HG03108 (cell line): Measurements from ENCODE around the gene PRR36.
"Not testable (repeated sequence)": the region's sequence is repeated elsewhere in the genome, so short reads cannot be mapped to it uniquely, and the experiment has no call there.

ENCODE experiments used
- ATAC-seq: cut with Tn5 transposase; IDR thresholded peaks from one replicate; pipeline ENCODE4 v1.9.1; 2021; ENCODE audit warnings: moderate library complexity; ENCODE audit not compliant: unreplicated experiment

PRR36 gene

DNA sequence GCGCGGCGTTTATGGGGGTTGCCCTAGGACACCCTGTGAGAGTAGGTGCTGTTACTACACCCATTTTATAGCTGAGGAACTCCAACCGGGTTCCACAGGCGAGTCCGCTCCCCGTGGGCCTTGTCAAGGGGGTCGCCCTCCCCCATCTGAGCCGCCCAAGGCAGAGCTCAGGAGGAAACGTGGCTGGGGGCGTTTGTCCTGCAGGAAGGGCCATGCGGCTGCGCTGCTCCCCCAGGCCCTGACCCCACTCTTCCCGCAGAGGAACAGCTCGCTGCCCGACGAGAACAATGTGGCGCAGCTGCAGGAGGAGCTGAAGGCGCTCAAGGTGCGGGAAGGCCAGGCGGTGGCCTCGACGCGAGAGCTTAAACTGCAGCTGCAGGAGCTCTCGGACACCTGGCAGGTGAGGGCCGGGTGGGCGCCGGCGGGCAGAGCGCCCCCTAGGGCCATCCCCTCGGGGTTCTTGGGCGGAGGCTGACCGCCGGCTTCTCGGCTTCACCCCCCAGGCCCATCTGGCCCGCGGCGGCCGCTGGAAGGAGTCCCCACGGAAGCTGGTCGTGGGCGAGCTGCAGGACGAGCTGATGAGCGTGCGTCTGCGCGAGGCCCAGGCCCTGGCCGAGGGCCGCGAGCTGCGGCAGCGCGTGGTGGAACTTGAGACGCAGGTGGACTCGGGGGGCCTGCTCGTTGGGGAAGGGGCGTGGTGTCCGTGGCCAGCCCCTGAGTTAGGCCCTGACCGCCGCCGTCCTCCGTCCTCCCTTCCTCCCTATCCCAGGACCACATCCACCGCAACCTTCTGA lies 12.4 kb downstream of the PRR36 start:
- ATAC-seq: no peak

DNA sequence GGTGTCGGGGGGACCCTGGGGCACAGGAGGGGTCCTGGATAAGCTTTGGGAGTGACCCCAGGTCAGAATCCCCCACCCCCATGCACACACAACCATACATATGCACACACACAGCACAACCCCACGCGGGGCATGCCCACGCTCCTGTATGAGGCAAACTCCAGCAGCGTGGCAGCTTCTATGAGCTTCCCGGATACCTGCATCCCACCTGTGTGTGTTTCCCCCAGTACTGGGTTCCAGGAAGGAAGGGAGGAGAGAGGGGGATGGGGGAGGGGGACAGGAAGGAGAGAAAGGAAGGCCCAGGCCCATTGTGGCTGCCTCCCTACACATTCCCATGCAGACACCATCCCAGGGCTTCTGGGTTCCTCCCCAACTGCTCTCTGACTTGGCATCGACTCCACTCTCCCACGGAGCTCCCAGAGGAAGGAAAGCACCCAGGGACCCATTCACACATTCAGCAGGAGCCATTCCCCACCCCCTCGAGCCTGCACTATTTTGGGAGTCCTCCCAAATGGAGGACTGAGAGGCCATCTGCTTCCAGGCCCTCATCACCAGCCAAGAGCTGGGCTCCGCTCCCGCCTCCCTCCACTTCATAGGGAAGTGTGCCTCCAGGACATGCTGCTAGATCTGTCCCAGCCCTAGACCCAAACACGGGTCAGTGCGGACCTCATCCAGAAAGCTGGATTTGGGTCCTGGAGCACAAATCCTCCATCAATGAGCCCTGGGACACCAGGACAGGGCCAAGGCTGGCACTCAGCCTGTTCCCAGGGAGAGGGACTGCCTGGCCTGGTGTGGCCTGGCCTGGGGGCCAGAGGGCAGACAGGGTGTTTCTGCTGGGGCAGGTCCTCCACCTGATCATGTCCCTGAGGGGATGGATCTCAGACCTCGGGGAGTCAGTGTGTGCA lies 13.2 kb downstream of the PRR36 start:
- no peak for ATAC-seq

DNA sequence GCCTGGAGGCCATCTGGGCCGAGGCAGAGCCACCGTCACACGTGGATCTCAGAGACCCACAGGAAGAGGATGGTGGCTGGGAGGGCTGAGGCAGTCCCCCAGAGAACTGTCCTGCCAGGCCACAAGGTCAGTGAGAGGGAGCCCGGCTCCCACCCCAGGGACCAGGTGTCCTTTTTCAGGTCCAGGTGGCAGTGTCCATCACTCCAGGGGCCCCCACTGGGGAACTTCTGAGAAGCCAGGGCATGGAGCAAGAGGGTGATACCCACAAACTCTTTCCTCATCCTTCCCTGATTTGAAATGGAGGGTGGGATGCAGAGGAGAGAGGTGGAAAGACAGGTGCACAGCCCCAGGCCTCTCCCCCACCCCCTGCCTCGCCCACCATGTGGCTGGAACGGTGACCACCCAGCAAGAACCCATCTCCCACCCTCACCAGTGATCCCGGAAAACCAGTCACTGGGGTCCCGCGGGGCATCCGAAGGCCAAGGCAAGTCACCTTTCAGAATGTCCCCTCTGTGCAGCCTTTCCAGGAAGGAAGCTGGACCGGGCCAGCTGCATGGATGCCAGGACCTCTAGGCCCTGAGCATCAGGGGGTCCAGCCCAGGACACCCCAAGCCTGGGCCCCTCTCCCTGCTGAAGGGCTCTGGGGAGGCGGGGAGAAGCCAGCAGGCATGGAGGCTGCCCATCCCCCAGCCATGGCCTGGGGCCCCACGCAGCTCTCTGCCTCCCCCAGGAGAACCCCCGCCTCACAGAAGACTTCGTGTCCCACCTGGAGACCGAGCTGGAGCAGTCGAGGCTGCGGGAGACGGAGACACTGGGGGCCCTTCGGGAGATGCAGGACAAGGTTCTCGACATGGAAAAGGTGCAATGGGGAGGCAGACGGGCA lies 14.1 kb downstream of the PRR36 start:
- ATAC-seq: no peak

DNA sequence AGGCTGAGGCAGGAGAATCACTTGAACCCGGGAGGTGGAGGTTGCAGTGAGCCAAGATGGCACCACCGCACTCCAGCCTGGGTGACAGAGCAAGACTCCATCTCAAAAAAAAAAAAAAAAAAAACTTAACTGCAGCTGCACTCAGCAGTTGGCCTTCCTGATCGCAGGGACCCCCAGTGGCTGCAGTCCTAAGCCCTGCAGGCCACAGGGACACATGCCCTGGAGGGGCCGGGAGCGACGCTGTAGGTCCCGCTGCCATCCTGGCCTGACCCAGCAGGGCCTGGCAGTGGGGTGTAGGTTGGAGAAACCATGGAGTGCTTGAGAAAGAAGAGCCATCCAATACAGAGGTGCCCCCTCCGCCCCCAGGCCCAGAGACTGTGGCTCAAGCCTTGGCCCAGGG lies 15.1 kb downstream of the PRR36 start:
- not testable (repeated sequence) for ATAC-seq

DNA sequence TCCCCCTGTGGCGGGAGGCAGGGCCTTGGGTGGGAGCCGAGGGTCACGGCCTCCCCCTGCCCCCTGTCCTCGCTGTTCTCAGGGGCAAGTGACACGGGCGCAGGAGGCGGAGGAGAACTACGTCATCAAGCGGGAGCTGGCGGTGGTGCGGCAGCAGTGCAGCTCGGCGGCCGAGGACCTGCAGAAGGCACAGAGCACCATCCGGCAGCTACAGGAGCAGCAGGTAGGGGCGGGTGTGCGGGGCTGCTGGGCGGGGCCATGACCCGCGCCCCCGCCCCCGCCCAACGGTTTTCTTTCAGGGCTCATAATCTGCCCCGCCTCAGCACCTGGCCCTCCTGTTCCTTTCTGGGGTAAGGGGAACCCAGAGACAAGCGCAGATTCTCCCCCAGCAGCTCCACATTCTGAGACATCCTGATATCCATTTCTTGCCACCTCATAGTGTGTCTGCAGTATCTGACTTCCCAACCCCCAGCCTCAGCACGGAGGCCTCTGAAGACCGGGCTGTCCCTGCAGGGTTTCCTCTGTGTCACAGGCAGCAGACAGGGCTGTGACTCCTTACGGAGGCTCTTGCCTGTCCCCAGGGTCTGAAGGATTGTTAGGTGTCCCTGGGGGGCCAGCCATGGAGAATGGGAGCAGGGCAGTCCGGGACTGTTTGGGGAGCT lies 15.9 kb downstream of the PRR36 start:
- ATAC-seq: no peak

DNA sequence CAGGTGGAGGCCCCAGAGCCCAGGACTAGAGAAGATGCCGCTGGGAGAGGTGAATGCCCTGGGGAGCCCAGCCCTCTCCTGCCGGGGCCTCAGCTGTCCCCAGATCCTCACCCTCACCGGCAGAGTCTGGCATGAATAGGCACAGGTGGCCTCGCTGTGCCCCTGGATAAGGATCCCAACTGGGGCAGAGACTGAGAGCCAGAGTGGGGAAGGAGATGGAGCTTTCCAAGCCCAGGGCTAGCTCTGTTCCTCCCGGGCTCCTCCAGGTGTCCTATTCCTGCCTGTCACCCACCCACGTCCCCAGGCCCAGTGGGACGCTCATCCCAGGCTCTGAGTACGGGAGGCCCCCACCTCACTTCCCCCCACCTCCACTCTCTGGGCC lies 16.5 kb downstream of the PRR36 start:
- ATAC-seq: no peak

DNA sequence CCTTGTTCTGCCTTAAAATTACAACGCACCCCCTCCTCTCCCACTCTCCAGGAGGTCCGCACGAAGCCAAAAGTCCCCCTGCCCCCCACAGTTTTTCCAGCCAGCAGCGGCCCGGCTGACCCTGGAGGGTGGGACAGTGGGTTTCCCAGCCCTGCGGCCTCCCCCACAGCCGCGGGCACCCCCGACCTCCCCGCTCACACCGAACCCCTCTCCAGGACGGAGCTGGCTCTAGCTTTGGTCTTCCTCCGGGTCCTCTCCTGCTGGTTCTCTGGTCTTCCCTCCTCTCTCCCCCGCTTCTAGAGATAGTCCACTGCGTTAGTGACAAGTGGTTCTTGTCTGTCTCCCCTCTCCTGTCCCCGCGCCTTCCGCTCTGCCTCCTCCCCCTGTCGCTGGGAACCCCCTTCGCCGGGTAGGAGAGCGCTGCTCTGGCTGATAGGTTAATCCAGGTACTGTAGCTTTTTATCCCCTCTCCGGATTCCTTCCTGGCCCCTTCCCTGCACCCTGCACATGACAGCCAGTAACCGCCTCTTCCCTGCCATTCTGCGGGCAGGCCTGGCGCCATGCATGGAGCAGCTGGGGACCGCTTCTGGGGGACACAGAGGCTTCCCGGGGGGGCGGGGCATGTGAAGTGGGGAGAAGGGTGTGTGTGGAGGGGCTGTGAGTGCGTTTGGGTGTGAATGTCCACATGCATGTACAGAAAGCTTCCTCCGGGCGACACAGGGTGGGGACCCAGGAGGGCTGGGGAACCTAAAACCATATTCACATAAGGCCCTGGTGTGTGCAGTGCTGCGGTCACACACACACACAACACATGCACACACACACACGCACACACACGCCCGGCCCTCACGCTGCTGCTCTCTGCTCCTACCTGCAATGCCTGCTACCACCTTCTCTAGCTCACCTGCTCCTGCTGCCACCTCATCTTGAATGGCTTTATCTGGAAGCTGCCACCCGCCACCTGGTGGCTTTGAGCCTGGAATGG lies 17.2 kb downstream of the PRR36 start:
- no peak for ATAC-seq

DNA sequence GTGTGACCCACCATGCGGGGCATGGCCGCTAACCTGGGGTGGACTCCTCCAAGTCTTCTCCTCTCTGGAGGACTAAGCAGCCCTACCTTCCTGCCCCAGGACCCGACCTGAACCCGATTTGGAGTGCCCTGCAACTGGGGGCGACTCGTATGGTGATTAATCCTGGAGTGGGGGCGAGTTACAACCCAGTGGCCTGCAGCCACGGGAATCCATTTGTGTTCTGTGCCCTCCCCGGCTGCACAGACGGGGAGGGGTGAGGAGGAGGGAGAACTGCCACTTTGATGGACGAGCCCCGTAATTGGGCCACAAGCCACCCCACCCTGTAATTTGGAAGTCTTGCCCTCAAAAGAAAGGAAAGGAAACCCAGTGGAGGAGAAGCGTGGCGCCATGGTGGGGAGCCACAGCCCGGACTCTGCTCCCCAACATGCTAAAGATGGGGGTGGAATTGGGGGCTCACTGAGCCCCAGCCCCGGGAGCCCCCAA lies 18.0 kb downstream of the PRR36 start:
- ATAC-seq: no peak

DNA sequence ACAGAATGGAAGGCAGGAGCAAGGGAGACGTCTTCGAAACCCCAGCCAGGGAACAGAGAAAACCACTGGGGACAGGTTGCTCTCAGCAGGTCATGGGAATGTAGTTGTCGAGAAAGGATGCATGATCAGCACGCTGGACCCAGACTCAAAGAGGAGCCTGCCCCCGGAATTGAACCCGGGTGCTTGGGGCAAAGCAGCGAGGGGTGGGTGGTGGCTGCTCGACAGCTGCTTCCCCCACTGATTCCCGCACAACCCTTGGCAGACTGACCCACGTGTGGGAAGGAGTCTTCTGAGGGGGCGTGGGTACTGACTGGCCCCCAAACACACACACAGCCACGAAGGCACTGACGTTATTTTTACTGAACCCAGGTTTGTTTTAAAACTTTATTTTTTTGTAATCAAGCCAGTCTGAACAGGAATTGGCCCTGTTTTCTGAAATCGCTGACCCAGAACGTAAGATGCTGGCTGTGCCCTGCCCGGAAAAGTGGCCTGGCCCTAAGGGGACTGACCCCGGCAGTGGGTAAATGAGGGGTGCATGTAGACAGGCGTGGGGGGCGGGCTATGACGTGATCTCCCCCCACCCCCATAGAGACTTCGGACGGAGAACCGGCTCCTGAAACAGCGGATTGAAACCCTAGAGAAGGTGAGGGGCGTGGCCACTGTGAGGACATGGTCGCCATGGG lies 18.6 kb downstream of the PRR36 start:
- no peak for ATAC-seq

DNA sequence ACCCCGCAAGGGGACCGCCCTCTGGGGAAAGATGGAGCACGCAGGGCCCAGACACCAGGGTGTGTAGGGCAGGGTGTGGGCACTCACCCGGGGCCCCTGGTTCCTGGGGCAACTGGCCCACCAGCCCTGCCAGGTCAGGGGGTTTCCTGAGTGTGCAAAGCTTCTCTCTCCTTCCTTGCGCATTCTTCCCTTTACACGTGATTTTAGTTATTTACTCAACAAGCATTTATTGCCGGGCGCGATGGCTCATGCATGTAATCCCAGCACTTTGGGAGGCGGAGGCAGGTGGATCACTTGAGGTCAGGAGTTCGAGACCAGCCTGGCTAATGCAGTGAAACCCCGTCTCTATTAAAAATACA lies 20.4 kb downstream of the PRR36 start:
- no peak for ATAC-seq

DNA sequence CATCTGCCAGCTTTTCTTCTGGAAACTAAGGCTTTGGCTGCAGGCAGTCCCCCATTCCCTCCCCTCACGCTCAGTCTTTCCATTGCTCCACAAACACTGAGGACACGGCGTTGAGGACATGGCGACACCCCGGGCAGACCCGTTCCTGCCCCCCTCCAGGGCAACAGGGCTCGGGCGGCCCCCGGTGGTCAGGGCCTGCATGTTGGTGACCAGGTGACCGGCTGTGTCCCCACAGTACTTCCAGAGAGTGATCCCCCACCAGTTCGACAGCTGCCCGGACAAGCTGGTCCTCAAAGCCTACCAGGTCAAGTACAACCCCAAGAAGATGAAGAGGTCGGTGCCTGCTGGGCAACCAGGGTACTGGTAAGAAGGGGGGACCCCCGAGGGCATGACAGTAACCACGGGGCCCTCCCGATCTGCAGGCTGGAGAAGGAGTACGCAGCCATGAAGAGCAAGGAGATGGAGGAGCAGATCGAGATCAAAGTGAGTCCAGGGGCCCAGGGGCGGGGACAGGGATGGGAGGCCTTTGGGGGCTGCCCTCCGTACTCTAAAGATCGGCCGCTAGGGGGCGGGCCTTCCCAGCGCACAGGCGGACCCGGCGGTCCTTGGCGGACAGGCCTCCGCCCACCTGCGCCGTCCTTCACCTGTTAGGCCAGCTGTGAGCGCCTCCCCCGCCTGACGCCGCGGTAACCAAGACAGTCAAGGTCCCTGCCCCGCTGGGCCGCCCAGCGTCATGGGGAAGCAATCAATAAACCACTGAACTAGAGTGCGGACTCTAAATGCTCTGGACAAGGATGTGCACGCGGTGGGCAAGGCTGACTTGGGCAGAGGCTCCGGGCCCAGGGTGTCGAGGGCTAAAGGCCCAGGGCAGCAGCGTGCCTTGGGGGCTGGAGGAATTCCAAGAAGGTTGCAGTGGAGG lies 21.1 kb downstream of the PRR36 start:
- no peak for ATAC-seq

DNA sequence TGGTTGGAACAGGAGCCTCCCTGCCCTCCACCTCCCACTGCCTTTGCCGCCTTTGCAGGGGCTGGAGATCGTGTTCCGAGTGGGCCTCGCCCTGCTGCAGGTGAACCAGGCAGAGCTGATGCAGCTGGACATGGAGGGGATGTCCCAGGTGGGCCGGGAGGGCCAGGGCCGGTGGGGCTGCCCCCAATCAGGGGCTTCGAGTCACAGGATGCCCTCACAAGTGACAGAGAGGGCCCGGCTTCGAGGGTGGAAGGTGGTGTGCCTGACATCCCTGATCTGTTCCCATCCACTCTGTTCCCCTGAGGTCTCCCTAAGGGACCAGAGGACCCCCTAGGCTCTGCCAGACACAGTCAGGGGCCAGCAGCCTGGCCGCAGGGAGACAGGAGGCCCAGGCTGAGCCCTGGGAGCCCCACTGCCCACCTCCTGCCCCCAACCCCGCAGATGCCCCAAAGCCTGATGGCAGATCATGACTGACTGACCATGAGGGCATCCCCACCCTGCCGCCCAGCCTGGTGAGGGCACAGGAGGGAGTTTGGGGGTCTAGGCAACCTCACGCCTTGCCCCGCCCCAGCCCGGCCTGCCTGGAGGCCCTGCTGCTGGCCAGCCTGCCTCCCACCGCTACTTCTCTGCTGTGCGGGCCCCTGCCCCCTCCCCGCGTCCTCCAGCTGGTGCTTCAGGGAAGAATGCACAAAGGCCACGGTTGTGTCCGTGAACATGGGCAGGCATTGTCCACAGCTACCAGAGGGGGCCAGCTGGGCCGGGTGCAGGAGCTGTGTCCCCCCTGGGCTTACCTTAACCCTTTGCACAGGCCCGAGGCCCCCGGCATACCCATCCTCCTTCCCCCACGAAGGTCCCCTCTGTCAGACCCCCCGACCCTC lies 22.3 kb downstream of the PRR36 start:
- no peak for ATAC-seq

DNA sequence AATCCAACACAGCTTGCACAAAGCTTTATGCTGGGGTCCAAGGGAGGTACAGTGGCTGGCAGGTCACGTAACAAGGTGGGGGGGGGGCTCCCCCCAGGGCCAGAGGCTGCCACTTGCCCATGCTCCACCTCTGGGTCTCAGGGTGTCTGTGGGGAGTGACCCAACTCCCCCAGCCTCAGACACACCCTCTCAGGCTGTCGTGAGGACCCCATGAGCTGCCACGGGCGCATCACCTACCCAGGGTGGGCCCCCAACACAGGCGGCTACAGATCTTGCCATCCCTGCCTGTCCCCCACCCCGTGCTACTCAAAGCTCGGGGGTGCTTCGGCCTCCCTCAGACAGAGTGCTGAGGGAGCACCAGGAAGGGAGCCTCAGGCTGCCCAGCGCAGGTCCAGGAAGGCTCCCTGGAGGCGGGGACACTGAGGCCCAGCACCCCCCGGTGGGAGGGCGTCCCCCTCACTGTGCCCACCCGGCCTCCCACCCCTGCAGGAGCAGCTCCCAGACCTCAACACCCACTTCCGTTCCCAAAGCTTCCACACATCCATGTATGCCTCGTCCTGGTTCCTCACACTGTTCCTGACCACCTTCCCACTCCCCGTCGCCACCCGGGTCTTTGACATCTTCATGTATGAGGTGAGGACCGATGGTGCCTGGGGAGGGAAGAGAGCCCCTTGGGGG lies 23.1 kb downstream of the PRR36 start:
- ATAC-seq: no peak

DNA sequence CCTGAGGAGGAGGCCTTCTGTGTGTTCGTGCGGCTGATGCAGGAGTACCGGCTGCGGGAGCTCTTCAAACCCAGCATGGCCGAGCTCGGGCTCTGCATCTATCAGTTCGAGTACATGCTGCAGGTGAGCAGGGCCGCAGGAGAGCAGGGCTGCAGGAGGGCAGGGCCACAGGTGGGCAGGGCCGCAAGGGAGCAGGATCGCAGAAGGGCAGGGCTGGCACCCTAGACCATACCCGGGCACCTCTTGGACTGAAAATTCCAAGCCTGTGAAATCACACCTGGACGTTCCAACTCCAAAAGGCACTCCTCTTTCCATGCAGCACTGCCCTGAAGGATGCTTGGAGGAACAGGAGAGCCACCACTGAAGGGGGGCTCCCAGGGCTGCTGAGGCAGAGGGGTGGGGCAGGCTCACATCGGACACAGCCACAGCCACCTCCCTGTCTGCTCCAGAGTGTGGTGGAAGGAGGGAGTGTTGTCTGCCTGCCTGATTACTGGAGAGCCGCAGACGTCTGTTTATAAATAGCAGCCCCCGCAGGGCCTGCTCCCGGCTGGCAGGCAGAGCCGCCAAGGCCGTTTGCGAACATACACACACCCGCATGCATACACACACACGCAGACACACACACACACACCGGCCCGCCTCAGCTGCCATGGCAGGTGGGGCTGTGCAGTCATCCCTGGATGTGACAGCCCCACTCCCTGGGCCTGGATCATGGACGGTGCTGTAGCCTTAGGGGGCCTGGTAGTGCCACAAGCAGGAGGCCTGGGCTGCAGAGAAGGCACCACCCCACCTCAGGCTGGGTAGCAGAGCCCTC lies 24.0 kb downstream of the PRR36 start:
- ATAC-seq: no peak

DNA sequence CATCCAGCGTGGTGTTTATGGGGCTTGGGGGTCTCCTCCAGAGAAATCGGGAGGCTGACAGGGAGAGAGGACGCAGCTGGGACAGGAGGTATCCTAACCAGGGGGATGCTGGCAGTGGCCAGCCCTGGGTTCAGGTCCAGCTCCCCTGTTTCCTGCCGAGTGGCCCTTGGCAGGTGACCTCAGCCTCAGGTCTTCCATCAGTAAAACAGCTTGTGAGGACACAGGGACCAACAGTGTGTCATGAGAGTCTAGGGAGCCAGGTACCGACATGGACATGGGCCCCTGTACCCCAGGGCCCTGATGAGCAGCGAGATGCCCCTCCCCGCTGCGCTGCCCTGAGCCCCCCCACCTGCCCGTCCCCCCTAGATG lies 24.6 kb downstream of the PRR36 start:
- no peak for ATAC-seq
